ENCODE results near the gene SMC2. TPM values are rescaled to one million over a fixed set of nuclear protein-coding genes. Genes with fewer than 3 reads are reported as not detected.

Gene SMC2
- total and polyA plus RNA-seq, 12 donors = 1.1 to 17.7 (median 7.3) TPM

- no peaks in the 10 kb centered on the region for H3K36me3 ChIP-seq (replicated peaks in 1 of 2)
- no peaks in the 10 kb centered on the region for H3K4me1 ChIP-seq (replicated peaks in 1 of 2)
- H3K9me3 ChIP-seq (replicated peaks in 1 of 3) = no peaks in the 10 kb centered on the region
- TF ChIP-seq, protein P1, sequence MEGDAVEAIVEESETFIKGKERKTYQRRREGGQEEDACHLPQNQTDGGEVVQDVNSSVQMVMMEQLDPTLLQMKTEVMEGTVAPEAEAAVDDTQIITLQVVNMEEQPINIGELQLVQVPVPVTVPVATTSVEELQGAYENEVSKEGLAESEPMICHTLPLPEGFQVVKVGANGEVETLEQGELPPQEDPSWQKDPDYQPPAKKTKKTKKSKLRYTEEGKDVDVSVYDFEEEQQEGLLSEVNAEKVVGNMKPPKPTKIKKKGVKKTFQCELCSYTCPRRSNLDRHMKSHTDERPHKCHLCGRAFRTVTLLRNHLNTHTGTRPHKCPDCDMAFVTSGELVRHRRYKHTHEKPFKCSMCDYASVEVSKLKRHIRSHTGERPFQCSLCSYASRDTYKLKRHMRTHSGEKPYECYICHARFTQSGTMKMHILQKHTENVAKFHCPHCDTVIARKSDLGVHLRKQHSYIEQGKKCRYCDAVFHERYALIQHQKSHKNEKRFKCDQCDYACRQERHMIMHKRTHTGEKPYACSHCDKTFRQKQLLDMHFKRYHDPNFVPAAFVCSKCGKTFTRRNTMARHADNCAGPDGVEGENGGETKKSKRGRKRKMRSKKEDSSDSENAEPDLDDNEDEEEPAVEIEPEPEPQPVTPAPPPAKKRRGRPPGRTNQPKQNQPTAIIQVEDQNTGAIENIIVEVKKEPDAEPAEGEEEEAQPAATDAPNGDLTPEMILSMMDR (IDR thresholded peaks at IDR 0.05) = no peak
- no peak for TF ChIP-seq POLR2A (IDR thresholded peaks at IDR 0.05)
- H3K4me3 ChIP-seq = no peak overlapping the region
- no peaks in the 10 kb centered on the region for H3K27me3 ChIP-seq
- 43 to 61% (median 51%) methylated on average over 3 of the region's 3 CpGs for WGBS, 4 donors
- intact Hi-C loops (cut with DNase I) = no loop called here
- no peak for DNase-seq
- H3K27ac ChIP-seq = no peak overlapping the region
Measured at GRCh38 chr9:104073098-104073769, 20.9 kb upstream of the SMC2 start.

GRCh38 chr9:104073770-104074133, 20.4 kb upstream of the SMC2 start:
- Histone ChIP-seq H3K27ac (no peak overlapping the region), H3K9me3 (replicated peaks in 1 of 3) (no peaks in the 10 kb centered on the region), H3K4me3 (no peak overlapping the region), H3K36me3 (replicated peaks in 1 of 2) (no peaks in the 10 kb centered on the region), H3K27me3 (no peaks in the 10 kb centered on the region), H3K4me1 (replicated peaks in 1 of 2) (no peaks in the 10 kb centered on the region)
- TF ChIP-seq, protein P1 (IDR thresholded peaks at IDR 0.05) = no peak
- no peak for TF ChIP-seq POLR2A (IDR thresholded peaks at IDR 0.05)
- DNase-seq = no peak
- intact Hi-C loops (cut with DNase I) = no loop called here
- 88 to 100% (median 90%) methylated on average over 3 of the region's 3 CpGs for WGBS, 4 donors

- TF ChIP-seq, protein P1 (IDR thresholded peaks at IDR 0.05) = no peak
- TF ChIP-seq POLR2A (IDR thresholded peaks at IDR 0.05) = no peak
- Histone ChIP-seq H3K4me1 (replicated peaks in 1 of 2) (no peaks in the 10 kb centered on the region), H3K4me3 (no peak overlapping the region), H3K27ac (no peak overlapping the region), H3K9me3 (replicated peaks in 1 of 3) (no peaks in the 10 kb centered on the region), H3K36me3 (replicated peaks in 1 of 2) (no peaks in the 10 kb centered on the region), H3K27me3 (no peaks in the 10 kb centered on the region)
- intact Hi-C loops (cut with DNase I) = no loop called here
- WGBS, 4 donors = 38 to 52% (median 48%) methylated on average over 2 of the region's 2 CpGs
- no peak for DNase-seq
Measured at GRCh38 chr9:104074876-104075275, 19.2 kb upstream of the SMC2 start.

DNA sequence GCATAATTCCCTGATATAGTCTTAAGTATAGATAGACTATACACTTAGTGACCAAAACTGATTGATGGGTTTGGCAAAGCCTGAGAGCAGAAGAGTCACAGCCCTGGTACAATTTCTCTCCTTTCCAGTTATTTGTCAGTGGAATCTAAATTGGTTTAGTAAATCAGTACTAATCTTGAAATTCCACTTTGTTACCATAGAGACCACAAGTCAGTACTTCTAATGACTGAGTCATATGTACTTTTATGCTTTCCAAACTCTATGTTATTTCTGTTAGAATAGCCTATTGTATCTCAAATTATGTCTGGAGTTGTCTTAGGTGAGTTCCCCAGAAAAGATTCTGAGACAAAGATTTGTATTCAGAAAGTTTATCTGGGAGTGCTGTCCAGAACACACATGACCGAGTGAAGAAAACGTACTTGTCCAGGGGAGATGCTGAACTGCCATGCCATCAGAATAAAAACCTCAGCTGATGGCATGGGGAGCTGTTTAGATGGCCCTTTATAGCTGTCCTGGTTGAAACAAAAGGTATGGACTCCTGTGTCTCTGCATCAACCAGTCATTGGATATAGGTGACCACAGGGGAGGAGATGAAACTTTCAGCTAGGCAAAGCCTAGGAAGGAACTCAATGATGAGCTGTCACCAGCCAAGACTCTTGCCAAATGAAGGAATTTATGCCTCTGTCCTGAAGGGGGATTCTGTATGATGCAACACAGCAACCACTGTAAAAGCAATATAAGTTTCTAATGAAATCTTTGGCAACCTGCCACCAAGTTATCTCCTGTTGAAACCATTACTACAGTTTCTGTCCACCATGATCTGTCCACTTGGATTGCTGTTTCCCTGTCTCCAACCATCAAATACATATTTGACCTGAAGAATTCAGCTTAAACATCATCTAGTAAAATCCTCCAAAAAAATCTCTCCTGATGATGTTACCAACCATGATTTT, 18.0 kb upstream of the SMC2 start:
- no peak for DNase-seq
- H3K4me1 ChIP-seq (replicated peaks in 1 of 2) = no peaks in the 10 kb centered on the region
- H3K27ac ChIP-seq = no peak overlapping the region
- no peaks in the 10 kb centered on the region for H3K9me3 ChIP-seq (replicated peaks in 1 of 3)
- no peak overlapping the region for H3K4me3 ChIP-seq
- intact Hi-C loops (cut with DNase I) = no loop called here
- H3K36me3 ChIP-seq (replicated peaks in 1 of 2) = no peaks in the 10 kb centered on the region
- TF ChIP-seq POLR2A (IDR thresholded peaks at IDR 0.05) = no peak
- TF ChIP-seq, protein P1 (IDR thresholded peaks at IDR 0.05) = no peak
- H3K27me3 ChIP-seq = no peaks in the 10 kb centered on the region
- WGBS, 4 donors = 56 to 86% (median 84%) methylated on average over 2 of the region's 2 CpGs
